Inflammatory macrophage treated with lipopolysaccharide for 4 hours (primary cell): ENCODE results near the gene USP4.
A peak's percentile ranks its signal among the peaks of the same experiment; 100 is the strongest.

Experiments
- DNase-seq: peaks from one replicate; pipeline ENCODE4 v3.0.0-alpha.2; 2020

Gene USP4

GRCh38 chr3:49339941-49340800, at the start of gene USP4:
Gene USP4, minus strand, starts transcription at chr3:49340053. Its CDS starts 29 bp downstream, at chr3:49340024.
- DNase-seq, result peak; percentile 84

- no peak for DNase-seq
Measured at GRCh38 chr3:49389297-49389696, 49.4 kb upstream of the USP4 start.

GRCh38 chr3:49388289-49388820, 48.5 kb upstream of the USP4 start:
- DNase-seq, result peak; percentile 73

- DNase-seq, result peak; percentile 18
Measured at GRCh38 chr3:49387721-49388120, 47.9 kb upstream of the USP4 start.

GRCh38 chr3:49386056-49386756, 46.4 kb upstream of the USP4 start:
- peak; percentile 86 for DNase-seq

GRCh38 chr3:49385617-49386016, 45.8 kb upstream of the USP4 start:
- DNase-seq, result no peak

- no peak for DNase-seq
Measured at GRCh38 chr3:49383387-49383786, 43.5 kb upstream of the USP4 start.

GRCh38 chr3:49378249-49378895, 38.5 kb upstream of the USP4 start:
- DNase-seq, result no peak

- peak; percentile 54 for DNase-seq
Measured at GRCh38 chr3:49377483-49377882, 37.6 kb upstream of the USP4 start.

- DNase-seq, result no peak
Measured at GRCh38 chr3:49371946-49372345, 32.1 kb upstream of the USP4 start.

- no peak for DNase-seq
Measured at GRCh38 chr3:49370585-49371290, 30.9 kb upstream of the USP4 start.

GRCh38 chr3:49362561-49362960, 22.7 kb upstream of the USP4 start:
- no peak for DNase-seq

- DNase-seq, result no peak
Measured at GRCh38 chr3:49359623-49360022, 19.8 kb upstream of the USP4 start.

- DNase-seq, result peak; percentile 33
Measured at GRCh38 chr3:49358884-49359225, 19.0 kb upstream of the USP4 start.

GRCh38 chr3:49358217-49358883, 18.5 kb upstream of the USP4 start, which contains the start of gene GPX1:
Gene GPX1, minus strand, starts transcription at chr3:49358353. Its CDS starts 75 bp downstream, at chr3:49358278.
- DNase-seq, result peak; percentile 92

- DNase-seq, result peak; percentile 91
Measured at GRCh38 chr3:49357443-49358216, 17.8 kb upstream of the USP4 start.

- DNase-seq, result peak; percentile 10
Measured at GRCh38 chr3:49357095-49357442, 17.2 kb upstream of the USP4 start.

- peak; percentile 48 for DNase-seq
Measured at GRCh38 chr3:49352890-49353421, 13.1 kb upstream of the USP4 start.

GRCh38 chr3:49352281-49352680, 12.4 kb upstream of the USP4 start:
- DNase-seq, result peak; percentile 89

GRCh38 chr3:49351521-49352011, 11.7 kb upstream of the USP4 start:
- DNase-seq, result peak; percentile 95
